DOHH2 (cell line): Measurements from ENCODE around the gene WHAMM.

Source experiments
- H3F3A ChIP-seq: fragments of 200-600 bp; sonication (generic), shearing (Covaris generic); 2 replicates; pipeline ENCODE4 v1.6.0; 2016; ENCODE audit warnings: antibody characterized with exemption, mild to moderate bottlenecking; ENCODE audit not compliant: control insufficient read depth, insufficient read depth
- H3K27ac ChIP-seq: fragments of 200-600 bp; sonication (generic); 2 replicates; pipeline ENCODE4 v1.5.1; 2014; ENCODE audit warnings: low read depth, mild to moderate bottlenecking, low read length, moderate library complexity
- H3K27me3 ChIP-seq: fragments of 200-600 bp; sonication (generic); 2 replicates; pipeline ENCODE4 v1.6.1; 2014; ENCODE audit warnings: mild to moderate bottlenecking, low read length, mixed read lengths; ENCODE audit not compliant: control insufficient read depth
- H3K36me3 ChIP-seq: fragments of 200-600 bp; sonication (generic); 2 replicates; pipeline ENCODE4 v1.6.1; 2014; ENCODE audit warnings: mild to moderate bottlenecking, low read length, moderate library complexity, mixed read lengths; ENCODE audit not compliant: control insufficient read depth
- H3K4me1 ChIP-seq: fragments of 200-600 bp; sonication (generic); 2 replicates; pipeline ENCODE4 v1.6.1; 2014; ENCODE audit warnings: mild to moderate bottlenecking, low read length, mixed read lengths; ENCODE audit not compliant: control insufficient read depth
- H3K4me2 ChIP-seq: fragments of 200-600 bp; sonication (generic); 2 replicates; pipeline ENCODE4 v1.6.0; 2014; ENCODE audit warnings: mild to moderate bottlenecking, low read length, moderate library complexity
- H3K4me3 ChIP-seq: fragments of 200-600 bp; sonication (generic); 2 replicates; pipeline ENCODE4 v1.5.1; 2014; ENCODE audit warnings: mild to moderate bottlenecking, low read length, mixed read lengths
- H3K79me2 ChIP-seq: fragments of 200-600 bp; sonication (generic); 2 replicates; pipeline ENCODE4 v1.6.1; 2014; ENCODE audit warnings: mild to moderate bottlenecking, low read length, mixed read lengths; ENCODE audit not compliant: control insufficient read depth
- H3K9me2 ChIP-seq: fragments of 200-600 bp; sonication (generic); replicated peaks from 2 replicates; pipeline ENCODE4 v1.6.1; 2014; ENCODE audit warnings: mild to moderate bottlenecking, low read length, mixed read lengths; ENCODE audit not compliant: control insufficient read depth
- H3K9me3 ChIP-seq: fragments of 200-600 bp; sonication (generic); 2 replicates; pipeline ENCODE4 v1.6.1; 2014; ENCODE audit warnings: antibody characterized with exemption, low read length, mixed read lengths; ENCODE audit not compliant: control insufficient read depth, insufficient read depth
- H4K20me1 ChIP-seq: fragments of 200-600 bp; sonication (generic); 2 replicates; pipeline ENCODE4 v1.6.0; 2014; ENCODE audit warnings: low read depth, mild to moderate bottlenecking, antibody characterized with exemption, low read length, moderate library complexity; ENCODE audit not compliant: control insufficient read depth, insufficient read depth
- EZH2phosphoT487 ChIP-seq: fragments of 200-600 bp; sonication (generic); IDR thresholded peaks from 2 replicates; pipeline ENCODE4 v1.6.1; 2017; ENCODE audit warnings: borderline replicate concordance, mild to moderate bottlenecking, antibody characterized with exemption, low read length, moderate library complexity, mixed read lengths
- TF ChIP-seq, protein P1 (sequence below): fragments of 200-600 bp; sonication (generic); IDR thresholded peaks from one replicate; pipeline ENCODE4 v1.5.1; 2014; ENCODE audit warnings: antibody characterized with exemption, mild to moderate bottlenecking, low read depth, low read length; ENCODE audit not compliant: poor library complexity, severe bottlenecking

Gene WHAMM

DNA sequence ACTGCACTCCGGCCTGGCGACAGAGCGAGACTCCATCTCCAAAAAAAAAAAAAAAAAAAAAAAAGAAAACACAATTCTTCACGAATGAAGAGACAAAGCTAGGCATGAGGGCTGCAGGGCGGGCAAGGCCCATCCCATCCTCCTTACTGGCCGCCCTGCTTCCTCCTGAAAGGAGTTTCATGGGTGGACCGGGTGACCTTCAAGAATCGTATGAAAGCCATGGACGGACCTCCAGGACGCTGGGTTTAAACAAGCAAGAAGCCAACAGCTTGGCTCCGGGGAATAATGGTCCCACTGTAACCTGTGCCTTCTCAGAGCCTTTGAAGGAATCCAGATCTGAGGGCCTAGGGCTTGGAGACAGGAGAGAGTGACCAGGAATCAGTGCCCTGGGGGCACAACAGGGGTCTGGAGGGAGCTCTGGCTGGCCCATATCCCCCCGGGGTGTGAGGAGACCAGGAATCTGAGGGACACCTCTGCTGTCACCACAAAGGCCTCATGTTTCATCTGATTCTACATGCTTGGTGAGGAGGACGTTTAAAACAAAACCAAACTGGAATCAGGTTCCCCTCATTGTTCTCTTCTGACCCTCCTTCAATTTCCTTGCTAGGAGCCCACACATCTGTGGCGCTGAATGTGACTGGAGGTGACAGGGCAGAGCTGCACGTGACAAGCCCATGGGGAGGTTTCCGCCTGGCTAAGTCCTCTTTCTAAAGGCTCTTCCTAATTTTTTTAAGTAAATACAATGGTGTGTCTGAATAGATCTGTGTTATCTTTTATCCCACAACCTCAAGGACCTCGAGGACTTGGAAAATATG, 46.1 kb downstream of the WHAMM start:
- H3K4me1 ChIP-seq: peaks cover 9% of the 10 kb centered on the region
- H4K20me1 ChIP-seq: no peaks in the 10 kb centered on the region
- no peak overlapping the region for H3K27ac ChIP-seq
- no peaks in the 10 kb centered on the region for H3K79me2 ChIP-seq
- no peak overlapping the region for H3K4me3 ChIP-seq
- H3K36me3 ChIP-seq: no peaks in the 10 kb centered on the region
- H3F3A ChIP-seq: no peaks in the 10 kb centered on the region
- no peaks in the 10 kb centered on the region for H3K9me2 ChIP-seq
- 0 out of 2 replicates have a peak, but pooled peaks cover 2% of the 10 kb centered on the region for H3K27me3 ChIP-seq
- H3K4me2 ChIP-seq: no peak overlapping the region; the same call in 1 of the 2 replicates
- TF ChIP-seq, protein P1, sequence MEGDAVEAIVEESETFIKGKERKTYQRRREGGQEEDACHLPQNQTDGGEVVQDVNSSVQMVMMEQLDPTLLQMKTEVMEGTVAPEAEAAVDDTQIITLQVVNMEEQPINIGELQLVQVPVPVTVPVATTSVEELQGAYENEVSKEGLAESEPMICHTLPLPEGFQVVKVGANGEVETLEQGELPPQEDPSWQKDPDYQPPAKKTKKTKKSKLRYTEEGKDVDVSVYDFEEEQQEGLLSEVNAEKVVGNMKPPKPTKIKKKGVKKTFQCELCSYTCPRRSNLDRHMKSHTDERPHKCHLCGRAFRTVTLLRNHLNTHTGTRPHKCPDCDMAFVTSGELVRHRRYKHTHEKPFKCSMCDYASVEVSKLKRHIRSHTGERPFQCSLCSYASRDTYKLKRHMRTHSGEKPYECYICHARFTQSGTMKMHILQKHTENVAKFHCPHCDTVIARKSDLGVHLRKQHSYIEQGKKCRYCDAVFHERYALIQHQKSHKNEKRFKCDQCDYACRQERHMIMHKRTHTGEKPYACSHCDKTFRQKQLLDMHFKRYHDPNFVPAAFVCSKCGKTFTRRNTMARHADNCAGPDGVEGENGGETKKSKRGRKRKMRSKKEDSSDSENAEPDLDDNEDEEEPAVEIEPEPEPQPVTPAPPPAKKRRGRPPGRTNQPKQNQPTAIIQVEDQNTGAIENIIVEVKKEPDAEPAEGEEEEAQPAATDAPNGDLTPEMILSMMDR: no peak
- TF ChIP-seq EZH2phosphoT487: no peak
- H3K9me3 ChIP-seq: no peaks in the 10 kb centered on the region

DNA sequence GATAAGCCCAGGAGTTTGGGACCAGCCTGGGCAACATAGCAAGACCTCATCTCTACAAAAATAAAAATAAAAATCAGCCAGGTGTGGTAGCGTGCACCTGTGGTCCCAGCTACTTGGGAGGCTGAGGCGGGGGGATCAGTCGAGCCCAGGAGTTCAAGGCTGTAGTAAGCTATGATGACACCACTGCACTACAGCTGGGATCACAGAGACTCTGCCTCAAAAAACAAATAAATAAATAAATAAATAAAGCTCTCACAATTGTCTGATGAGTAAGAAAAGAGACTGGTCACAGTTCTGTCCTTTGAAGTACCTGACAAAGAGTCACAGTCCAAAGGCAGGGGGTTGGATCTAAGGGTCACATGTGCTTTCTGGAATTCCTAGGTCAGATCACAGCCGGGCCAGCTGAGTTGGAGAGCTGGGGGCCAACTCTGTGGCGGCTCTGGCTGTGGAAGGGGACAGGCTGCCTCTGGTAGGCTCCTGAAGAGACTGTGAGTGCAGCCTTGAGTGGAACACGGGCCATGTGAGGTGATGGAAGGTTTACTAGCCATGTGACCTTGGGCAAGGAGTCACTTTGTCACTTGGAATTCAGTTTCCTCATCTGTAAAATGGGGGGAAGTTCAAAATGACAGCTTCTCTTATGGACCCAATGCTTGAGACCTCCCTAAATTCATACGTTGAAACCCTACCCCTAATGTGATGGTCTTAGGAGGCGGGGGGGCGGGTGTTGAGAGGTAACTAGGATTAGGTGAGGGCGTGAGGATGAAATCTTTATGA, 47.2 kb downstream of the WHAMM start:
- Histone ChIP-seq H3K4me2 (no peak overlapping the region), H3K4me1 (peaks cover 9% of the 10 kb centered on the region), H3K27me3 (0 out of 2 replicates have a peak, but pooled peaks cover 2% of the 10 kb centered on the region), H3F3A (no peaks in the 10 kb centered on the region), H3K9me3 (no peaks in the 10 kb centered on the region), H3K79me2 (no peaks in the 10 kb centered on the region), H4K20me1 (no peaks in the 10 kb centered on the region), H3K9me2 (no peaks in the 10 kb centered on the region), H3K27ac (no peak overlapping the region), H3K36me3 (no peaks in the 10 kb centered on the region), H3K4me3 (no peak overlapping the region)
- TF ChIP-seq, protein P1: no peak
- no peak for TF ChIP-seq EZH2phosphoT487

DNA sequence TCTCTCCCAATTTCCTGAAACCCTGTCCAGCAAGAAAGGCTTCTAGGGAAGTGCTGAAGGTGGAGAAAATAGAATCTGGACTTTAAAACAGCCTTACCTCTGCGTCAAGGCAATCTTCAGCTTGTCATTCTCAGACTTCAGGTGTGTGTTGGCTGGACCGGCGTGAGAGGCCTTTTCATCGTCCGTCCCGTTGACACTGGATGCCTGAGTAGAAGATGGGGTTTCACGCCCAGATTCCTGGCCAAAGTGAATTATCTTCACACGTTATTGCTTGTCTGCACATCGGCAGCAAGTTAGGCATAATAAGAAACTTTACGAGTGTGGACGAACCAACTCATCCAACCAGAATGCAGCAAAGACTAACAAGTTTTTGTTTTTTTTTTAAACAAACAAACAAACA, 49.5 kb downstream of the WHAMM start:
- no peaks in the 10 kb centered on the region for H3K36me3 ChIP-seq
- no peaks in the 10 kb centered on the region for H3F3A ChIP-seq
- peaks cover 10% of the 10 kb centered on the region; the same call in 1 of the 2 replicates for H3K27me3 ChIP-seq
- H3K27ac ChIP-seq: no peak overlapping the region
- no peaks in the 10 kb centered on the region for H3K79me2 ChIP-seq
- H3K9me2 ChIP-seq: no peaks in the 10 kb centered on the region
- H3K4me1 ChIP-seq: peaks cover 9% of the 10 kb centered on the region
- H3K4me3 ChIP-seq: no peak overlapping the region
- no peaks in the 10 kb centered on the region for H4K20me1 ChIP-seq
- H3K4me2 ChIP-seq: no peak overlapping the region
- no peaks in the 10 kb centered on the region for H3K9me3 ChIP-seq
- TF ChIP-seq EZH2phosphoT487: no peak
- TF ChIP-seq, protein P1: no peak
